GM18502 (cell line): ENCODE results near the gene RNASE13.

Experiments used
- ATAC-seq: cut with Tn5 transposase; IDR thresholded peaks from one replicate; pipeline ENCODE4 v1.9.1; 2021; ENCODE audit warnings: mild to moderate bottlenecking; ENCODE audit not compliant: unreplicated experiment, poor library complexity

The RNASE13 gene

DNA sequence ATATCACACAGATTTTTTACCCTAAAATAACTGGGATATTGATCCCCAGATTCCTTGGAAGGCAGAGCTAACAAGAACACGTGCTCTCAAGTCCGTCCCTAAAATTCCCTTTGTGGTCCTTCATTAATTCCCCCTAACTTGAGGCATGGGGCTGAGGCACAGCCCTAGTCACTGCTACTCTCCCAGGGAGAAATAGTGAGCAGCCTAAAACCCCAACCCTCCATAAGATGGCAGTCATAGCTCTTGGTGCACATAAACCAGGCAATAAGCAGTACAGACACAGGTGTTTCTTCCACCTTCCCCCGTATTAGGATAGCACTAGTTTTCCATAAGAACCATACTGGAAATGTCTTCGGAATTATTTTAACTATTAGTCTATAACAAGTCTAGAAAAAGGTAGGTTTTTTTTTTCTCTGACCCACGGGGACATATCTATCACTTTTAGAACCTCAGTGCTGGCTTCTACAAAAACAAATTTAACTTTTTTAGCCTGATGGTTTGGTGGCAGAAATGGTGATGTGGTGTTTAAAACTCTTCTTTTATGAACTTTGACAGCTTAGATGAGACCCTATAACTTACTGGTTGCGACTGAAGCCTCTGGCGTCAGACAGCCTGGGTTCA, 32.4 kb upstream of the RNASE13 start:
- no peak for ATAC-seq

DNA sequence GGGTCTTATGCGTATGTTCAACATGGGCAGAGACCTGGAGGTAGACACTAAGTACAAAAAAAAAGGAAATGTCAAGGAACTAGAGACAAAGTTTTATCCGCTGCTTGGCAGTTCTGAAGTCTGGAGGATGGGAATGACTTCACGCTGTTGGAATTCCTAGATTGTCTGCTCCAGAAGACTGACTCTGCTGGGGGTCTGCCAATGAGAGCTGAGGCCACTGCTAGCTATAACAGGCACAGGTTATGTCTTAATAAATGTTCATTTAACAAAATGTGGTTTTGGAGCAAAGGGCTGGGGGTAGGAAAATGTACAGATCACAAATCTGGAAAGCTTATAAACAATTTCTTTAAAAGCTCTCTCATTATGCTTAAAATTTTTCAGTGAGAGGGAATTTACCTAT, 28.9 kb upstream of the RNASE13 start:
- no peak for ATAC-seq

DNA sequence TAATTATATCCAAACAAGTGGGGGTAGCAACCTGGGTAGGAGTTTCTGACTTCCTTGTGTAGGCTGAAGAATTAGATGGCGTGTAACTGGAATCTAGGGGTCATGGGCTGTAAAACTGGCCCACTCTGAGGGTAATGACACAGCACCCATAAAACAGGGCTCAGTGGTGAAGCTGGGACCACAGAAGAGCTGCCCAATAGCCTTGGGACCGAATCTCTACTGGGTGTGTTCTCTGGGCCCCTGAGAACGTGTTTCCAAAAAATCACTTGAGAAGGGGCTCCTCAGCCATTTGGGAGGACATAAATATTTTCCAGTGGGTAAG, 26.7 kb upstream of the RNASE13 start:
- no peak for ATAC-seq

DNA sequence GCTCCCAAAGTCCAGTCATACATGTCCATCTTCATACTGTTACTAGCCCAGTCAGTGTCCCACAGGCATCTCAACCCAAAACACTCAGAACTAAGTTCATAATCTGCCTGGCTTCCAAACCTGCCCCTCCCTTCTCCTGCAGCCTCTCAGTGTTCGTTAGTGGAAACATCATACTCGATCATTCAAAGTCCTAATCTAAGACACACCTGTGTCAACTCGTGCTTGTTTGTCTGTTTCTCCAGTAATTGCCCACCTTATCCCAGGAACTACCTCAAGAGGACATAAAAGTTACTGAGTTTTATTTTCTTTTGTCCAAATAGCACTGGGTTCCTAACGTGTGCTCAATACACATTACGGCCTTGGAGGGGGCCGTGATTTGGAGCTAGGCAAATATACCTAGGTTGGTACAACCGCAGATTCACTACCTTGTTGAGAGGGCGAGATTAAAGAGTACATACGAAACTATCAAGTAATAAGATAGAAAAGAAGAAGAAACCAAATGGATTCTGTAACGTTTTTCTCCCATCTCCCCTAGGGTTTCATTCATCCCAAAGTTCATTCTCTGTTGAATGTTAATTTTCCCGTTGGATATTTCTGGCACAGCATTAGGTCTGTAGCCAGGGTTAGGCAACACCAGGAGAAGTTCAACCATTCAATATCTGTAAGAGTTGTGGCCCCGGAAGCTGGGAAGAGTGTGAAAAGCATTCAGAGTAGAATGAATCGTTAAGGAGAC, 26.2 kb upstream of the RNASE13 start:
- no peak for ATAC-seq

DNA sequence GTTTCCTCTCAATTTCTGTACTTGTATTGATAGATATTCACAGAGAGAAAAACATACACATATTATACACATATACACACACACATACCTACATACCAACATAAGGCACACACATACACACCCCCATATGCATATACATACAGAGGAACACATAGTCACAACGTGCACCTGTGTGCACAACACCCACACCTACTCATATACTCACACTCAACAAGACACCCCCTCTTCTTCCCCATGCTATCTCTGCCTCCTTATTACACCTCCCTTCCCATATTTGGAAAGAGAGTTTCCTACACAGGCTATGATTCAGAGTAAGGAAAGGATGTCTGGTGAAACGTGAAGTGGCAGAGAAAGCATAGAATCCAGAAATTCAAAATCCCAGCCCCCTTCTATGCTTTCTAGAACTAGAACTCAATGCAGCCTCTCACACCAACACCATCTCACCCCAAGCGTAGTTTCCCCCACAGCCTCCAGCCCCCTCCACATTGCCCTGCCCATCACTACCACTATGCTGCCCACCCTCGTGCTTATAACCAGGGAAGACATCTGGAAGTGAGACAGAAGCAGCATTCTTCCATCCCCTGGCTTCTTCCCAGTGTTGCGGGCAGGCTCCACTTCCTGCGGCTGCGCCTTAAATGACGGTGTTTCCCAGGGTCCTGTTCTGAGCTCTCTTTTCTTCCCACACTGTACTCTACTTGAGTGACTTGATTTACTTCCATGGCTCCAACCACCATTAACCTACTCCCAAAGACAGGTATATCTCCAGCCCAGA, 25.4 kb upstream of the RNASE13 start:
- ATAC-seq: no peak

DNA sequence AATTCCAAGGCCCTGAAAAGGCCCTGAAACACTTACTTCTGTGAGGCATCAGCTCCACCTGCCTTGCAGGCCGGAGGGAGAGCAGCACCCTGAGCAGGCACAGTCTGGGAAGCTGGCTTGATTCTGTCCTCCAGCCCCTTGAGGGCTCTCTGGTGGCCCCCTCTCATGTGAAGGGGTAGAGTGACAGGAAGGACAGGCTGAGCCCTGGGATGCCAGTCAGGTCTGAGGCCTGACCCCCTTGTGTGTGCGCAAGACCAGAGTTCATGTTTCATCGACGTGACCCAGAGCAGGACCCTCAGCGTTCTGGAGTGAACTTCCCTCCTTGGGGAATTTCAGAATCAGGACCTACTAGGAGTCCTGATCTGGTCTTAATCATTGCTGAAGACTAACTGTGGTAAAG, 24.3 kb upstream of the RNASE13 start:
- no peak for ATAC-seq

DNA sequence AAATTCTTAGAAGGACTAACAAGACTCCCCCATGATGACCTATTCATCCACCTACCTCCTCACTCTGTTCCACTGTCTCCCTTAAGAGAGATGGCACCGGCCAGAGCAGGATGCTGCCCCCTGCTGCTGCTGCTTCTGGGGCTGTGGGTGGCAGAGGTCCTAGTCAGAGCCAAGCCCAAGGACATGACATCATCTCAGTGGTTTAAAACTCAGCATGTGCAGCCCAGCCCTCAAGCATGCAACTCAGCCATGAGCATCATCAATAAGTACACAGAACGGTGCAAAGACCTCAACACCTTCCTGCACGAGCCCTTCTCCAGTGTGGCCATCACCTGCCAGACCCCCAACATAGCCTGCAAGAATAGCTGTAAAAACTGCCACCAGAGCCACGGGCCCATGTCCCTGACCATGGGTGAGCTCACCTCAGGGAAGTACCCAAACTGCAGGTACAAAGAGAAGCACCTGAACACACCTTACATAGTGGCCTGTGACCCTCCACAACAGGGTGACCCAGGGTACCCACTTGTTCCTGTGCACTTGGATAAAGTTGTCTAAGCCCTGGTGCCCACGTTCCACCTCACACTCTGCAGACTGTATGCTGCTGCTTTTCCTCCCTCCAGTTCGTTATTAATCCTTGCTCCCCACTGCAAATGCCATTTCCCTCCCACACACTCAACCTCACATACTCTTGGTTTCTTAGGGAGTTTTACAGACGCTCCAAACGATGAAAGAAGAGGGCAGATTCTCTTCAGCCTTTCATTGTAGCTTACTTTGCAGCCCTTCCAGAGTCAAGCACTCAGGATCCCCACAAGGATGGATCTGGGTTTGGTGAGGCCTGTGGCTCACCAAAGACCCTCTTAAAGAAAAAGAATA, 23.4 kb upstream of the RNASE13 start, which contains the start of gene RNASE8:
Gene RNASE8, plus strand, starts transcription at position 20 of the 873 bp plus-strand sequence. Its CDS starts 71 bp downstream, at position 91.
- ATAC-seq: no peak

DNA sequence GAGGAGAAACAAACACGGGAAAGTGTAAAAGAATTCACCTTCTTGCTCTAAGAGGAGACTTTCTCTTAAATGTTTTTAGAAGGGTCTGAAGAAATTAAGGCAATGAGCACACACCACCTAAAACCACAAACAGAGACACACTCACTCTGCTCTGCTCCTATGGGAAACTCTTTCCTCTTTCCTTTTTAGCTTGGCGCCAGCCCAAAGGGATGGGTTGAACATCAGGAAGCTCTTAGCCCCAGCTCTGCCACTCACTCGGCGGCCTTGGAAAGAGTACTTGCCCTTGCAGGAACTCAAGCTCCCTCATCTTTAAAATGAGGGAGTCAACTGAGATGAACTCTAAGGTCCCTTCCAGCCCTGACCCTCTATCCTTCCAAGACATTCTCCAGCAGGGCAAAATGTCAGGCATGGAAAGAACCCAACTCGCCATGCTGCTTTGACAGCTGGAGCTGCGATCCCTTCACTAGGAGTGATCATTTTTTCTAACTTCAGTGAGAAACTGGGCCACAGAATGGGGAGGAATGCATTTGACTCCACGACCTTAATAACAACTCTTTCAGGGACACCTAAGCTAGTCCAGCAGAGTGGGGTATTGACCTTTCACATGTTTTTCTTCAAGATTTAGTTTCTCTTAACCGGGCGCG, 22.0 kb upstream of the RNASE13 start:
- no peak for ATAC-seq

DNA sequence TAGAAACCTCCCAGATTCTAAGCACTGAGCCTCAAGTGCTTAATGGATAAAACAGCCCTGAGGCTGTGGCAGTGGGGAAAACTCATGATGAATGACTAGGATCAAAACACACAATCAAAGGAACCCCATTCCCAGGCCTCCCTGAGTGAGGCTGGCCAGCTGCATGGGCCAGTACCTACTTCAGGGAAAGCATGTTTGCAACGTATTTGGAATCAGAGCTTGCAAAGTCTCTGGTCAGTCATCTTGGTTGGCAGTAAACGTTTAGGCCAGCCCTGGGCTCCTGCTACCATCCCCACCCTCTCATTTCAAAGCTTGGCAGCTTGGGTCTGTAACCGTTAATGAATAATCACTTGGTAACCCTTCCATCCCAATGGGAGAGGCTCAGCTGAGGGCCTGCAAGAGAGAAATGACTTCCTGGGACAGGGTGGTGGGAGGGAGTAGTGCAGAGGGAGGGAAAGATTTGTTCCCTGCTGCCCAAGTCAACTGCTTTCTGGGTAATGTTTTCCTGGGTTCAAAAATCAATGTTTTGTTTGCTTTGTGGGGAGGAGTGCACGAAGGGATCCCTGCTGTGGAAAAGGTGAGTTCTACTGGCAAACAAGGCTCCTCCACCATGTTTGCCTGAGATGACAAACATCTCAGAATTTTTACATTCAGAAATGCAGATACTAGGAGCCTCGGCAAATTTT, 21.0 kb upstream of the RNASE13 start:
- ATAC-seq: no peak

DNA sequence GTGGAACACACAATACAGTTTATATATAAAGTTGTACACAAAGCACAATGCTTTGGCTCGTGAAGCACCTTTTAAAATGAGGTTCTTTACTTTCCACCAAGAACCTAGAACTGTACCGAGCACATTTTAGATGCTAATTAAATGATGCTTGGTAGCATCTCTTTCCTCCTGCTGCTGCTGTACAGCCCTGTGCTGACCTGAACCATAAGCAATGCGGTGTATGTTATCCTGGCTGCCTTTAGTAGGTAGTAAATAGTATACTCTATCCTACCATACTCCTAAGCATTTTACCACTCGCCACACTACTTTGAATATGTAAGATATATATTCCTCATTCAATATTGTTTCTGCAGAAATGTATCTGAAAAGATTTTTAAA, 20.1 kb upstream of the RNASE13 start:
- no peak for ATAC-seq

DNA sequence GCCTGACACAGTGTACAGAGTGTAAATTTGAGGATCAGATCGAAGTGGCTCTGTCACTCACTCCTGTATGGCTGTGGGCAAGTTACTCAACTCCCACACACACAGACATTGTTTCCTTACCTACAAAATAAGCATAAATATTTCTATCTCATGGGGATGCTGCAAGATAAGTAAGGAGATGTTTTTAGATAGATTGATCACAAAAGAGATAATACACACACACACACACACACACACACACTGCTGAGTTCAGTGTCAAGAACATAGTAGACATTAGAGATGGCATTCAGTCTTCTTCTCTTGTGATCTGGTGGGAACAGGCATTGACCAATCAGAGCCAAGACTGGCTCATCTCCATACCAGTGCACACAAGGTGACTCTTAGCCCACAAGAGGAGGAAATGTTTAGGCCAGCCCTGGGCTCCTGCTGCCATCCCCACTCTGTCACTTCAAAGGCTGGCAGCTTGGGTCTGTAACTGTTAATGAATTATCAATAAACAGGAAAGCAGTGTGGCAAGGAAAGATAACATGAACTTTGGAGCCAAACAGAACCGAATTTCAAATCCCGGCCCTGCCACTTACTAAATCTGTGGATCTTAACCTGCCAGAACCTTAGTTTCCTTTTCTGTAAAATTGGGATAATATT, 19.6 kb upstream of the RNASE13 start:
- no peak for ATAC-seq

DNA sequence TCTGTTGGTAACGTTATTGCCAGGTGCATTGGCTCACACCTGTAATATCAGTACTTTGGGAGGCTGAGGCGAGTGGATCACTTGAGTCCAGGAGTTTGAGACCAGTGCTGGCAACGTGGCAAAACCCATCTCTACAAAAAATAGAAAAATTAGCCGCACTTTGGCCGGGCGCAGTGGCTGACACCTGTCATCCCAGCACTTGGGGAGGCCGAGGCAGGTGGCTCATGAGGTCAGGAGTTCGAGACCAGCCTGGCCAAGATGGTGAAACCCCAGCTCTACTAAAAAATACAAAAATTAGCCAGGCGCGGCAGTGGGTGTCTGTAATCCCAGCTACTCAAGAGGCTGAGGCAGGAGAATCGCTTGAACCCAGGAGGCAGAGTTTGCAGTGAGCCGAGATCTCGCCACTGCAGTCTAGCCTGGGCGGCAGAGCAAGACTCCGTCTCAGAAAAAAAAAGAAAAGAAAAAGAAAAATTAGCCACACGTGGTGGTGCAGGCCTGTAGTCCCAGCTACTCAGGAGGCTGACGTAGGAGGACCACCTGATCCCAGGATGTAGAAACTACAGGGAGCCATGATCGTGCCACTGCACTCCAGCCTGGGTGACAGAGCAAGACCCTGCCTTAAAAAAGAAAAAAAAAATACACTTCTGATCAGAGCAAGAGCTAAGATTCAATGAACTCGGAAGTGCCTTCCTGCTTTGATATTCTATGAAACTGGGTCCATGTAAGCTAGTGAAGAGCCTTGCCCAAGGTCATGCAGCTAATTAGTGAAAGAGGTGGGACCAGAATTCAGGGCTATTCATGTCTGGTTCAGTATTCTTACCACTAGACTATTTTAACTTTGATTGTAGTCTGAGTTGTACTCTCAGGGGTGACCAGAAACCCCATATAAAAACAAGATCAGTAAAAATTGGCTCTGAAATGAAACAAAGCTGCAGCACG, 18.8 kb upstream of the RNASE13 start:
- ATAC-seq: no peak

DNA sequence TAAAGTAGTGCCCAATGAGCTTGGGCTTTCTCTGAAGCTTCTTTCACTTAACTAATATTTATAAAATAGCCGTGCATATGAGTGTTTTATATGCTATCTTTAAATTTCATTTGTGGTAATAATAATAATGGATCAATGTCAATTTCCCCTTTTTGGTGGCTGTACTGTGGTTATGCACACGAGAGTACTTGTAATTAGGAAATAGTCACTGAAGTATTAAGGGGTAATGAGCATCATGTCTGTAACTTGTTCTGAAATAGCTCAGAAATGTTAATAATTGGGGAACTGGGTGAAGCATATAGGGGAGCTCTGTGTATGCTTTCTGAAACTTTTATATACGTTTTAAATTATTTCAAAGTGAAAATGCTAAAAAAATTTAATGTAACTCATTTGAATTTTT, 16.0 kb upstream of the RNASE13 start:
- ATAC-seq: no peak

DNA sequence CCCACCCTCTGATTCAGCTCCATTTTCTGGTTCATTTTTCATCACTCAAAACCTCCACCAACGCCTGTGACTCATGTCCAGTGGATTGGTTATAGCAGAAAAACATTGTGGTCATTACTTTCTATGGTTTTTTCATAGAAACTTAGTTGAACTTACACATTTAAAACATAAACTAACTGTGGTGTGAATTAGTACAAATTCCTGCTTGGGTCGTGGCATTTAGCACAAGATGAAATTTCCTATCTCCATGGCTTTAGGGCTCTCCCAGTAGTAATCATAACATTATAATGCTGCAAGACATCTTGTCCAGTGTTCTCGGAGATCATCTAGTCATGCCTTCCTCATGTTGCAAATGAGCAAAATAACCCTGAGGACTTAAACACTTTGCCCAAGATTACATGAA, 14.7 kb upstream of the RNASE13 start:
- ATAC-seq: no peak

DNA sequence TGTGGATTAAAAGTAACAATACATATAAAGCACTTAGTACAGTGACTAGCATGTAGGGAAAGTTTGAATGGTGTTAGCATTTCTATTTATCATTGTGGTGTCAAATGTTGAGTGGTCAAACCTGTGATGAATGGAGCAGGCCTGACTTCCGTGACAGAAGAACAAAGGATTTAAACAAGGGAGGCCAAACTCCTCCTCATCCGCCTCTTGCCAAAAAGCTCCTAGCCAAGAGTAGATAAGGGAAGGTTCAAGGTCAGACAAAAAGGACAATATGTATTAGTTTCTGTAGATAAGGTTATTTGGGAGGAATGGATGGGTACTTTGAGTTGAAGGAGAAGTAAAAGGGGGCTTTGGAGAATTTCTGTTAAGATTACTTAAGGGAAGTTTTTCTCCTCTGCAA, 14.0 kb upstream of the RNASE13 start:
- ATAC-seq: no peak

DNA sequence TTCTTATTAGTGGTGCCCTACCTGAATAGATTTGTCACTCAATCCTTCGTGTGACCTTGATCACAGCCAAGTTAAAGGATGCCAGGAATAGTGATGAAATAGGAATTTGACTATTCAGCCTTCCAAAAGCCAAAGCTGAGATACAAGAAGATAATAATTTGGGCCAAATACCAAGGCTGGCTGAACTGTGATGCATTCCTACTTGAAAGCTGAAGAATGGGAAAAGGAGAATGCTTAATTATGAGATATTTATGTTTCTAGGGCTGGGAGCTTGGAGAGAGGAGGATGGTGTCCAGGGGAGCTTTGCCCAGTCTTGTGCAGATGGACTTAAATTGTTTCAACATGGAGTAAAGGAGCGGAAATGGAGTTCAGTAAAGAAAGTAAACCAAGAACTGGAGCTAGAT, 12.8 kb upstream of the RNASE13 start:
- ATAC-seq: no peak

DNA sequence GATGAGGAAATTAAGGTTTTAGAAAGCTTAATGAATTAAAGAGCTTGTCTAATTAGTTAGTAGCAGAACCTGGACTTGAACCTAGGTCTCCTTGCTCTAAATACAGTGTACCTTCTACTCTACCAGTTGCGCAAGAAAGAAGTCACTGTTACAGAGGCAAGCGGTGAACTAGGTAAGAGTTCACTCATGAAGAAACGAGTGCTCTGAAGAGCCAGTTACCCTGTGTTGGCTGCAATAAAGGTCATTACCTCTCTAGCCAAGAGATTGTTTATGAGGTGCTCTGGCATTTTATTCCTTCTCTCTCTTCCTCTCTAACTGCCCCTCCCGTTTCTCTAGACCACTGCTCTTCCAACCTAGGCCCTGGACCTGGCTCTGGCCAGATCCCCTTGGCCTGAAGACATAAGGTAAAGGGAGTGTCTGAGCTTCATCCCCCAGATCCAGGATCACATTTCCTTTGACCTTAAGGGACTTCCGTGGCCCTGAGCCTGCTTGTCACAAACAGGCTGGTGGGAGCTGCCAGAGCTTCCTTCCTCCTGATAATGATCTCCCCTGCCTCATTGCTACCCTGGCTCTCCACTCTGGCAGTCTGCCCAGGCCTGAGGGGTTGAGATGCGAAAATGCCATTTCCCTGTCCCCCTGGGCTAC, 9.5 kb upstream of the RNASE13 start:
- ATAC-seq: no peak
